DND-41 (cell line): ENCODE results near the gene PTBP3.

ENCODE experiments used
- CTCF ChIP-seq: IDR thresholded peaks from 2 replicates; pipeline ENCODE4 v1.5.1; 2012; ENCODE audit warnings: borderline replicate concordance, low read length, moderate library complexity, mild to moderate bottlenecking; ENCODE audit not compliant: poor library complexity, severe bottlenecking; ENCODE audit errors: extremely low read depth
- EZH2 ChIP-seq: IDR thresholded peaks from 3 replicates; pipeline ENCODE4 v1.6.1; 2012; ENCODE audit warnings: borderline replicate concordance, low read depth, mild to moderate bottlenecking, moderate library complexity, low read length, inconsistent platforms; ENCODE audit not compliant: severe bottlenecking

- TF ChIP-seq CTCF (no peak), EZH2 (no peak)
Measured at GRCh38 chr9:112332214-112332613, 1.2 kb downstream of the PTBP3 start.
